OCI-LY7 (cell line): ENCODE measurements around the gene CNGA2. TPM values are rescaled to one million over a fixed set of nuclear protein-coding genes. Genes with fewer than 3 reads are reported as not detected.

Source experiments
- BruUV-seq: library from RNA; stranded (reverse); fragments of 400-500 nt; replicated peaks from 2 replicates; lab custom pipeline; 2021; lab: Mats Ljungman, UMichigan
- CTCF ChIA-PET: fragments of 300-600 bp; sonication (Branson Sonifier 250); formaldehyde crosslinking; loops from one replicate; lab custom pipeline; 2022; ENCODE audit warnings: antibody characterized with exemption; ENCODE audit not compliant: unreplicated experiment; lab: Charles Lee
- POLR2A ChIA-PET: fragments of 300-600 bp; sonication (Branson Sonifier 250); formaldehyde crosslinking; loops from one replicate; lab custom pipeline; 2022; ENCODE audit warnings: antibody characterized with exemption; lab: Charles Lee
- DNase-seq: peaks from one replicate; pipeline ENCODE4 v3.0.0-alpha.2; 2015; ENCODE audit warnings: low spot score
- H2AFZ ChIP-seq: fragments of 200-600 bp; sonication (generic), shearing (Covaris generic); 2 replicates; pipeline ENCODE4 v1.6.1; 2014; ENCODE audit warnings: mild to moderate bottlenecking, antibody characterized with exemption, low read length, moderate library complexity
- H3K27ac ChIP-seq: fragments of 200-600 bp; sonication (generic); 2 replicates; pipeline ENCODE4 v1.5.1; 2014; ENCODE audit warnings: mixed run types, low read depth, mild to moderate bottlenecking, moderate library complexity, low read length, inconsistent platforms; ENCODE audit not compliant: poor library complexity, severe bottlenecking
- H3K36me3 ChIP-seq: fragments of 200-600 bp; sonication (generic); 2 replicates; pipeline ENCODE4 v1.6.1; 2014; ENCODE audit warnings: mild to moderate bottlenecking, antibody characterized with exemption, low read length, moderate library complexity, mixed read lengths; ENCODE audit not compliant: insufficient read depth
- H3K4me1 ChIP-seq: fragments of 200-600 bp; sonication (generic); 2 replicates; pipeline ENCODE4 v1.5.1; 2014; ENCODE audit warnings: mild to moderate bottlenecking, low read length; ENCODE audit not compliant: insufficient read depth, poor library complexity, severe bottlenecking
- H3K4me2 ChIP-seq: fragments of 200-600 bp; sonication (generic); 2 replicates; pipeline ENCODE4 v1.6.1; 2014; ENCODE audit warnings: mild to moderate bottlenecking, low read length
- H3K4me3 ChIP-seq: fragments of 200-600 bp; sonication (generic); 2 replicates; pipeline ENCODE4 v1.5.1; 2014; ENCODE audit warnings: mild to moderate bottlenecking, low read depth, low read length; ENCODE audit not compliant: poor library complexity, severe bottlenecking
- H3K79me2 ChIP-seq: fragments of 200-600 bp; sonication (generic); 2 replicates; pipeline ENCODE4 v1.6.1; 2016; ENCODE audit warnings: low read depth, mild to moderate bottlenecking, low read length, moderate library complexity, mixed read lengths; ENCODE audit not compliant: insufficient read depth
- H3K9me2 ChIP-seq: fragments of 200-600 bp; sonication (generic); 2 replicates; pipeline ENCODE4 v1.6.1; 2016; ENCODE audit warnings: mild to moderate bottlenecking, low read length, mixed read lengths; ENCODE audit not compliant: insufficient read depth
- H3K9me3 ChIP-seq: fragments of 200-600 bp; sonication (generic); 2 replicates; pipeline ENCODE4 v1.6.1; 2014; ENCODE audit warnings: mild to moderate bottlenecking, mixed run types, low read length, mixed read lengths
- H4K20me1 ChIP-seq: fragments of 200-600 bp; sonication (generic); 2 replicates; pipeline ENCODE4 v1.6.1; 2014; ENCODE audit warnings: mild to moderate bottlenecking, antibody characterized with exemption, low read length, moderate library complexity, mixed read lengths; ENCODE audit not compliant: insufficient read depth
- CTCF ChIP-seq: fragments of 200-600 bp; sonication (generic); conservative IDR thresholded peaks from 2 replicates; pipeline ENCODE4 v1.5.1; 2014; ENCODE audit warnings: mild to moderate bottlenecking, antibody characterized with exemption, low read length, moderate library complexity, mixed read lengths
- EZH2phosphoT487 ChIP-seq: fragments of 200-600 bp; sonication (generic); IDR thresholded peaks from 2 replicates; pipeline ENCODE4 v1.6.1; 2018; ENCODE audit warnings: low read depth, borderline replicate concordance, mild to moderate bottlenecking, mixed run types, antibody characterized with exemption, low read length, moderate library complexity, mixed read lengths
- intact Hi-C: fragments of 100-400 bp; cut with micrococcal nuclease; formaldehyde crosslinking; loops from one replicate; pipeline ENCODE4 v1.10.0; 2022; ENCODE audit not compliant: unreplicated experiment
- total RNA-seq, 2 experiments: library from RNA; depleted of rRNA in 1 of 2; stranded (reverse); fragments of >200 nt in 1 of 2; shearing (Covaris generic) in 1 of 2; gene quantifications; 2 replicates each; pipeline ENCODE4 v1.2.3, GENCODE V29; 2014 to 2022

Gene CNGA2
- total RNA-seq, 2 experiments from 2014 or later, result not detected

GRCh38 chrX:151780621-151781020, 46.1 kb downstream of the CNGA2 start:
- no peaks in the 10 kb centered on the region for H3K4me1 ChIP-seq
- no peaks in the 10 kb centered on the region for H3K9me2 ChIP-seq
- H2AFZ ChIP-seq, result no peak overlapping the region
- H3K27ac ChIP-seq, result no peak overlapping the region
- intact Hi-C loops, result no loop called here
- no peak for TF ChIP-seq CTCF
- no peak for TF ChIP-seq EZH2phosphoT487
- no TSS peak for BruUV-seq
- H3K79me2 ChIP-seq, result no peaks in the 10 kb centered on the region
- no peak for DNase-seq
- H3K36me3 ChIP-seq, result no peaks in the 10 kb centered on the region
- H4K20me1 ChIP-seq, result no peaks in the 10 kb centered on the region
- no peak overlapping the region for H3K4me2 ChIP-seq
- ChIA-PET POLR2A (no interaction called here), CTCF (no interaction called here)
- H3K4me3 ChIP-seq, result no peak overlapping the region
- H3K9me3 ChIP-seq, result no peaks in the 10 kb centered on the region

- Histone ChIP-seq H3K4me1 (no peaks in the 10 kb centered on the region), H4K20me1 (no peaks in the 10 kb centered on the region), H3K4me3 (no peak overlapping the region), H3K27ac (no peak overlapping the region), H3K36me3 (no peaks in the 10 kb centered on the region), H2AFZ (no peak overlapping the region), H3K4me2 (no peak overlapping the region), H3K9me2 (no peaks in the 10 kb centered on the region), H3K79me2 (no peaks in the 10 kb centered on the region), H3K9me3 (no peaks in the 10 kb centered on the region)
- no peak for TF ChIP-seq EZH2phosphoT487
- no peak for TF ChIP-seq CTCF
- CTCF ChIA-PET, result no interaction called here
- POLR2A ChIA-PET, result no interaction called here
- BruUV-seq, result no TSS peak
- no peak for DNase-seq
- intact Hi-C loops, result no loop called here
These were observed 54.7 kb downstream of the CNGA2 start for GRCh38 chrX:151789179-151789800.

GRCh38 chrX:151790481-151791160, 56.1 kb downstream of the CNGA2 start:
- no peaks in the 10 kb centered on the region for H3K9me3 ChIP-seq
- ChIA-PET CTCF (no interaction called here), POLR2A (interaction anchor here (0.9 kb wide), 1 partner anchor 30 kb away, joined by 6 read pairs; no protein-coding TSS in a partner anchor)
- no peaks in the 10 kb centered on the region for H3K4me1 ChIP-seq
- H4K20me1 ChIP-seq, result no peaks in the 10 kb centered on the region
- BruUV-seq, result no TSS peak
- no peak for DNase-seq
- H3K36me3 ChIP-seq, result no peaks in the 10 kb centered on the region
- no peak overlapping the region for H3K4me2 ChIP-seq
- no peak overlapping the region for H3K4me3 ChIP-seq
- no peak overlapping the region for H2AFZ ChIP-seq
- TF ChIP-seq CTCF (no peak), EZH2phosphoT487 (no peak)
- no peak overlapping the region for H3K27ac ChIP-seq
- H3K9me2 ChIP-seq, result no peaks in the 10 kb centered on the region
- intact Hi-C loops, result no loop called here
- no peaks in the 10 kb centered on the region for H3K79me2 ChIP-seq
